IPS-11a (cell line): ENCODE measurements around the gene SSBP4.
A peak's percentile ranks its signal among the peaks of the same experiment; 100 is the strongest.

Experiments
- H3K4me3 ChIP-seq: one replicate; pipeline ENCODE4 v1.5.1; 2013; ENCODE audit warnings: low read depth, low read length, control low read depth

Gene SSBP4

DNA sequence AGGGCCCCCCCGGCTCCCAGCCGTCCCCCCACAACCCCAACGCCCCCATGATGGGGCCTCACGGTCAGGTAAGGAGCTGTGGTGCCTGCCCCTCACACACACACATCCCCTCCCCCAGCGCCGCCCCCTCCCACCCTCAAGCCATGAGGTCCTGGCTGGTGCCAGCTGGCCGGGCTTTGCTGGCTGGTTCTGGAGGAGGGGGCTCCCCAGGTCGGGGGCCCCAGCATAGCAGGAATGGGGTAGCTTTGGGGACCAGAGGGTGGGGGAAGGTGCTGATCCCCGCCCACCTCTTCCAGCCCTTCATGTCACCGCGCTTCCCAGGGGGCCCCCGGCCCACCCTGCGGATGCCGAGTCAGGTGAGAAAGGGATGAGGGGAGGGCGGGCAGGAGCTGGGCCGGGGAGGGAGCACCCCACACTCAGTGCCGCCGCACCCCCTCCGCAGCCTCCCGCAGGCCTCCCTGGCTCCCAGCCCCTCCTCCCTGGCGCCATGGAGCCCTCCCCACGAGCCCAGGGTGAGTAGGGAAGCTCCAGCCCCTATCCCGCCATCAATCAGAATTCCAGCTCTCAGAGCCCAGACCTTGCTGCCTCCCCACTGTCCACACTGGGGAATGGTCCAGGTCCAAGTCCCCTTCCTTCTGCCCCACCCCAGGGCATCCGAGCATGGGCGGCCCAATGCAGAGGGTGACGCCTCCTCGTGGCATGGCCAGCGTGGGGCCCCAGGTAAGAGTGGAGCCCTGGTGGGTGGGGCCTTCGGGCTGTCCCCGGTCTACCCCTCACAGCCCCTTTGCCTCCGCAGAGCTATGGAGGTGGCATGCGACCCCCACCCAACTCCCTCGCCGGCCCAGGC lies 12.4 kb downstream of the SSBP4 start:
- H3K4me3 ChIP-seq = no peak overlapping the region

- H3K4me3 ChIP-seq = peak overlapping the region; percentile 34
Measured at GRCh38 chr19:18432275-18433014, 13.2 kb downstream of the SSBP4 start.

- peak overlapping the region; percentile 34 for H3K4me3 ChIP-seq
Measured at GRCh38 chr19:18433015-18433691, 14.0 kb downstream of the SSBP4 start.

DNA sequence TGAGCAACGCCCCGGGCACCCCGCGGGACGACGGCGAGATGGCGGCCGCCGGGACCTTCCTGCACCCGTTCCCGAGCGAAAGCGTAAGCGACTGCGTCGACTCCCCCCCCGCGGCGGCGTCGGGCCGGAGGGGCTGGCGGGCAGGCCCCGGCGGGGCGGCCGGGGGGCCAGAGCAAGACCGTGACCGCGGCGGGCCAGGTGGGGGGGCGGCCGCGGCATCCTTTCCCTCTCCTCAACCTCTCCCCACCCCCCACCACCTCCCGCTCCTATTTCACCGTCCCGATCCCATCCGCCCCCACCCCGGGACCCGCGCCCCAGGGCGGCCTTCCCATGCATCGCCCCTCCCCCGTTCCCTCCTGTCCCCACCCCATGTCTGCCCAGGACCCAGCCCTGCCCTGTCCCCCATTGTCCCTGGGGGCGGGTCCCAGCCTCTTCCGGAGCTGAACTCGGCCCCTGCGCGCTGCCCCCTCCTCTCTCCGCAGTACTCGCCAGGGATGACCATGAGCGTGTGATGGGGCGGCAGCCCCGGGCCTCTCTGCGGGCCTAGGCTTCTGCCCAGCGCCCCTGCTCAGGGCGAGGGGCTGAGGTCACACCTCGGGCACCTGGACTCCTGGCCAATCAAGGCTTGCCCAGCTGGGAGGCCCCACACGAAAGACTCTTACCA lies 14.7 kb downstream of the SSBP4 start:
- H3K4me3 ChIP-seq = no peak overlapping the region

- H3K4me3 ChIP-seq = no peak overlapping the region
Measured at GRCh38 chr19:18434411-18435175, 15.4 kb downstream of the SSBP4 start.

- no peak overlapping the region for H3K4me3 ChIP-seq
Measured at GRCh38 chr19:18435178-18435841, 16.1 kb downstream of the SSBP4 start.

GRCh38 chr19:18435842-18436670 lies 16.9 kb downstream of the SSBP4 start:
- H3K4me3 ChIP-seq = no peak overlapping the region

DNA sequence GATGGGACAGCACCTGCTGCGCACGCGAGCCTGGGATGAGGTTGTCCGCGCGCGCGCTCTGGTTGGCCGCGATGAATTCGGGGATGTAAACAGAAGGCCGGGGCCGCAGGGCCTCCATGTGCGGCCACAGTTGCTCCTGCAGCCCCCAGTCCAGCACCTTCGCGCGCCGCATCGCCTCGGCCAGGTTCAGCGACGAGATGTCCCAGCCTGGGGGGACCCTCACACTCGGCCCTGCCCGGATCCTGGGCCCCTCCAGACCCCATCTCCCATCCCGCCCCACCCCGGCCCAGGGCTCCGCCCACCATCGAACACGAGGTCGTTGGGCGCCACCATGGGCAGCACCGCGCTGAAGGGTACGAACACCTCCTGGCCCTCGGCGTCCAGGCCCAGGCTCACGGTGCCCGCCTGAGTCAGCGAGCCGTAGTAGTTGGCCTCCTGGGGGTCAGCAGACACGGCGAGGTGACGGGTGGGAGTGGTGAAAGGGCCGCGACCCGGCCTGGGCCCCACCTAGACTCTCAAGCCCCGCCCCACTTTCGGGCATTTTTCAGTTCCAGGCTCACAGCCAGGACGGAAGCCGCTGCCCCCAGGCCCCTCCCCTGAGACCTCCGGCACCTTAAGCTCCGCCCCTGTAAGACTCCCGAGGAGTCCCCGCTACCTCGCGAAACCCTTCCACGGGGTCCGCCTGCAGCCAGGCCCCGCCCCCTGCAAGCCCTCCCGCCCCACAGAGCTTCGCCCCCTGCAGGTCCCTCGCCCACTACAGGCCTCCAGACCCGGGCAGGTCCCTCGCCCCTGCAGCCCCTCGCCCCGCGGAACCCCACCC lies 17.7 kb downstream of the SSBP4 start:
- peak overlapping the region; percentile 46 for H3K4me3 ChIP-seq

GRCh38 chr19:18437491-18438330 lies 18.5 kb downstream of the SSBP4 start, which contains the start of gene ISYNA1:
ISYNA1 (minus strand) TSS chr19:18438133; CDS start chr19:18437979, 154 bp downstream.
- H3K4me3 ChIP-seq = peak within 1 kb of the TSS; percentile 76

GRCh38 chr19:18438331-18439024 lies 19.3 kb downstream of the SSBP4 start:
- no peak overlapping the region for H3K4me3 ChIP-seq

- no peak overlapping the region for H3K4me3 ChIP-seq
Measured at GRCh38 chr19:18439025-18439909, 20.1 kb downstream of the SSBP4 start.

- H3K4me3 ChIP-seq = no peak overlapping the region
Measured at GRCh38 chr19:18439910-18440237, 20.7 kb downstream of the SSBP4 start.

GRCh38 chr19:18440415-18440877 lies 21.2 kb downstream of the SSBP4 start:
- H3K4me3 ChIP-seq = no peak overlapping the region

- H3K4me3 ChIP-seq = no peak overlapping the region
Measured at GRCh38 chr19:18440936-18441803, 22.0 kb downstream of the SSBP4 start.
